K562 (cell line): ENCODE measurements around the gene VRK3. TPM values are rescaled to one million over a fixed set of nuclear protein-coding genes. Genes with fewer than 3 reads are reported as not detected.

Experiments
- CREB1 ChIP-seq, 2 experiments: sonication (generic) in 1 of 2; formaldehyde crosslinking in 1 of 2; IDR thresholded peaks; 2 replicates each; pipeline versions ENCODE4 v1.6.1 to v1.8.0; 2012 to 2022; ENCODE audit warnings: inconsistent platforms in 1 of 2, mild to moderate bottlenecking in 1 of 2, missing genetic modification reagents in 1 of 2, moderate library complexity in 1 of 2
- CREBBP ChIP-seq: IDR thresholded peaks from one replicate; pipeline ENCODE4 v1.6.1; 2012; ENCODE audit warnings: low read depth, mild to moderate bottlenecking, control low read depth, inconsistent platforms, low read length
- FOXM1 ChIP-seq, 2 experiments: fragments of 450-650 bp in 1 of 2; sonication (generic) in 1 of 2; formaldehyde crosslinking in 1 of 2; IDR thresholded peaks; 2 replicates each; pipeline versions ENCODE4 v1.6.1 to v1.9.0; 2017 to 2022; ENCODE audit warnings: low read depth in 2 of 2, mild to moderate bottlenecking in 2 of 2, missing genetic modification reagents in 1 of 2, moderate library complexity in 1 of 2
- HMGN3 ChIP-seq: IDR thresholded peaks from 2 replicates; pipeline ENCODE4 v1.6.1; 2011; ENCODE audit warnings: borderline replicate concordance, low read depth, mild to moderate bottlenecking, mixed read lengths, low read length; ENCODE audit not compliant: insufficient read length; ENCODE audit errors: extremely low read depth
- KDM4B ChIP-seq, 2 experiments: fragments of 450-650 bp in 1 of 2; sonication (generic) in 1 of 2; IDR thresholded peaks; 2 replicates each; pipeline ENCODE4 v1.6.1; 2016 to 2017; ENCODE audit warnings: borderline replicate concordance in 2 of 2, antibody characterized with exemption in 1 of 2, low read depth in 1 of 2, mild to moderate bottlenecking in 1 of 2
- KDM5B ChIP-seq: fragments of 200-600 bp; sonication (generic); IDR thresholded peaks from 2 replicates; pipeline ENCODE4 v1.6.1; 2012; ENCODE audit warnings: low read depth, mild to moderate bottlenecking, moderate library complexity, low read length, control low read depth, inconsistent platforms; ENCODE audit not compliant: insufficient replicate concordance
- KLF1 ChIP-seq: fragments of 450-650 bp; IDR thresholded peaks from 2 replicates; pipeline ENCODE4 v1.6.1; 2016; ENCODE audit warnings: missing genetic modification characterization, missing compliant biosample characterization
- NFIC ChIP-seq: fragments of 450-650 bp; IDR thresholded peaks from 2 replicates; pipeline ENCODE4 v1.6.1; 2017; ENCODE audit warnings: mild to moderate bottlenecking, inconsistent platforms
- RBM22 ChIP-seq: fragments of 200-400 bp; formaldehyde crosslinking; IDR thresholded peaks from 2 replicates; pipeline ENCODE4 v1.6.1; 2018; ENCODE audit warnings: low read length, low read depth; ENCODE audit not compliant: poor library complexity, severe bottlenecking
- YY1 ChIP-seq, 3 experiments: IDR thresholded peaks; 2 replicates each; pipeline ENCODE4 v1.6.1; 2011; ENCODE audit warnings: low read length in 2 of 3, mild to moderate bottlenecking in 2 of 3, moderate library complexity in 2 of 3, borderline replicate concordance in 1 of 3, control low read depth in 1 of 3, low read depth in 1 of 3; ENCODE audit not compliant: insufficient read depth in 3 of 3, insufficient replicate concordance in 2 of 3, control insufficient read depth in 1 of 3, insufficient read length in 1 of 3; ENCODE audit errors: extremely low read depth in 1 of 3
- ZNF384 ChIP-seq: IDR thresholded peaks from 2 replicates; pipeline ENCODE4 v1.6.1; 2012; ENCODE audit warnings: low read depth, low read length, improper control_type of control experiment
- ZNF57 ChIP-seq: fragments of 450-650 bp; formaldehyde crosslinking; IDR thresholded peaks from 2 replicates; pipeline ENCODE4 v1.4.0; 2020; ENCODE audit warnings: mild to moderate bottlenecking, moderate library complexity
- ZNF584 ChIP-seq: fragments of 200-800 bp; sonication (Bioruptor generic); IDR thresholded peaks from 2 replicates; pipeline ENCODE4 v1.6.1; 2016; ENCODE audit warnings: low read depth, mild to moderate bottlenecking, missing genetic modification characterization, missing compliant biosample characterization
- polyA plus RNA-seq, 8 experiments: library from polyadenylated mRNA; depleted of rRNA in 4 of 8; stranded (reverse) in 5 of 8; unstranded in 3 of 8; fragments of >200 nt; fragmentation: Nextera tagmentation in 2 of 8; fragmentation: Illumina TruSeq in 1 of 8; extraction: Ambion mirVana in 2 of 8; extraction: Trizol in 1 of 8; gene quantifications; 2 replicates each; pipeline versions ENCODE4 v1.2.1 to v1.2.3, GENCODE V29; 2011 to 2014; ENCODE audit warnings: inconsistent platforms in 1 of 8, missing spikeins in 1 of 8
- total RNA-seq, 7 experiments: library from RNA; depleted of rRNA in 6 of 7; stranded (reverse); fragments of >200 nt in 6 of 7; fragmentation: Illumina TruSeq in 2 of 7; extraction: Trizol in 2 of 7; gene quantifications; 2 replicates each; pipeline versions ENCODE4 v1.2.1 to v1.2.3, GENCODE V29; 2011 to 2021; ENCODE audit warnings: low replicate concordance in 1 of 7
- TF ChIP-seq, protein P1 (sequence below): sonication (generic); formaldehyde crosslinking; IDR thresholded peaks from 2 replicates; pipeline ENCODE4 v1.8.1; 2023; ENCODE audit warnings: mild to moderate bottlenecking, missing genetic modification reagents
- TF ChIP-seq, protein P2 (sequence below), 2 experiments: fragments of 450-650 bp; IDR thresholded peaks; 2 replicates each; pipeline ENCODE4 v1.6.1; 2016; ENCODE audit warnings: mild to moderate bottlenecking in 2 of 2, borderline replicate concordance in 1 of 2, low read depth in 1 of 2, moderate library complexity in 1 of 2

VRK3 gene
- total and polyA plus RNA-seq, 9 of the 15 experiments (the other 6 are each of a cell fraction or from before 2014, with no cell fraction given): 25.6 to 94.3 (median 42.9) TPM

GRCh38 chr19:50025022-50025793, at the start of gene VRK3 (continued):
- TF ChIP-seq CREB1 (IDR thresholded peaks at IDR 0.05) (peak; percentile 68), CREB1 (CRISPR knock-in tag; IDR thresholded peaks at IDR 0.05) (peak; percentile 91), ZNF384 (no peak), KDM5B (peak; percentile 78), NFIC (peak; percentile 80), KDM4B (IDR thresholded peaks at IDR 0.05; ENCODE audit: borderline replicate concordance in 2 of 2, low read depth in 1 of 2) (no peak), ZNF57 (CRISPR knock-in tag) (no peak), HMGN3 (peak; percentile 76), CREBBP (no peak), FOXM1 (IDR thresholded peaks at IDR 0.05; ENCODE audit: low read depth) (no peak), FOXM1 (CRISPR knock-in tag; IDR thresholded peaks at IDR 0.05; ENCODE audit: low read depth) (no peak), YY1 (IDR thresholded peaks at IDR 0.05; ENCODE audit: borderline replicate concordance in 1 of 3, control insufficient read depth in 1 of 3, extremely low read depth in 1 of 3, insufficient read depth in 3 of 3, insufficient read length in 1 of 3, insufficient replicate concordance in 2 of 3, low read depth in 1 of 3, low read length in 2 of 3) (peak in 2 of 3 experiments; percentile 27 to 45), ZNF584 (no peak), KLF1 (tag) (no peak), RBM22 (no peak)
- TF ChIP-seq, protein P1, sequence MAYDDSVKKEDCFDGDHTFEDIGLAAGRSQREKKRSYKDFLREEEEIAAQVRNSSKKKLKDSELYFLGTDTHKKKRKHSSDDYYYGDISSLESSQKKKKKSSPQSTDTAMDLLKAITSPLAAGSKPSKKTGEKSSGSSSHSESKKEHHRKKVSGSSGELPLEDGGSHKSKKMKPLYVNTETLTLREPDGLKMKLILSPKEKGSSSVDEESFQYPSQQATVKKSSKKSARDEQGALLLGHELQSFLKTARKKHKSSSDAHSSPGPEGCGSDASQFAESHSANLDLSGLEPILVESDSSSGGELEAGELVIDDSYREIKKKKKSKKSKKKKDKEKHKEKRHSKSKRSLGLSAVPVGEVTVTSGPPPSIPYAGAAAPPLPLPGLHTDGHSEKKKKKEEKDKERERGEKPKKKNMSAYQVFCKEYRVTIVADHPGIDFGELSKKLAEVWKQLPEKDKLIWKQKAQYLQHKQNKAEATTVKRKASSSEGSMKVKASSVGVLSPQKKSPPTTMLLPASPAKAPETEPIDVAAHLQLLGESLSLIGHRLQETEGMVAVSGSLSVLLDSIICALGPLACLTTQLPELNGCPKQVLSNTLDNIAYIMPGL: no peak
- TF ChIP-seq, protein P2, sequence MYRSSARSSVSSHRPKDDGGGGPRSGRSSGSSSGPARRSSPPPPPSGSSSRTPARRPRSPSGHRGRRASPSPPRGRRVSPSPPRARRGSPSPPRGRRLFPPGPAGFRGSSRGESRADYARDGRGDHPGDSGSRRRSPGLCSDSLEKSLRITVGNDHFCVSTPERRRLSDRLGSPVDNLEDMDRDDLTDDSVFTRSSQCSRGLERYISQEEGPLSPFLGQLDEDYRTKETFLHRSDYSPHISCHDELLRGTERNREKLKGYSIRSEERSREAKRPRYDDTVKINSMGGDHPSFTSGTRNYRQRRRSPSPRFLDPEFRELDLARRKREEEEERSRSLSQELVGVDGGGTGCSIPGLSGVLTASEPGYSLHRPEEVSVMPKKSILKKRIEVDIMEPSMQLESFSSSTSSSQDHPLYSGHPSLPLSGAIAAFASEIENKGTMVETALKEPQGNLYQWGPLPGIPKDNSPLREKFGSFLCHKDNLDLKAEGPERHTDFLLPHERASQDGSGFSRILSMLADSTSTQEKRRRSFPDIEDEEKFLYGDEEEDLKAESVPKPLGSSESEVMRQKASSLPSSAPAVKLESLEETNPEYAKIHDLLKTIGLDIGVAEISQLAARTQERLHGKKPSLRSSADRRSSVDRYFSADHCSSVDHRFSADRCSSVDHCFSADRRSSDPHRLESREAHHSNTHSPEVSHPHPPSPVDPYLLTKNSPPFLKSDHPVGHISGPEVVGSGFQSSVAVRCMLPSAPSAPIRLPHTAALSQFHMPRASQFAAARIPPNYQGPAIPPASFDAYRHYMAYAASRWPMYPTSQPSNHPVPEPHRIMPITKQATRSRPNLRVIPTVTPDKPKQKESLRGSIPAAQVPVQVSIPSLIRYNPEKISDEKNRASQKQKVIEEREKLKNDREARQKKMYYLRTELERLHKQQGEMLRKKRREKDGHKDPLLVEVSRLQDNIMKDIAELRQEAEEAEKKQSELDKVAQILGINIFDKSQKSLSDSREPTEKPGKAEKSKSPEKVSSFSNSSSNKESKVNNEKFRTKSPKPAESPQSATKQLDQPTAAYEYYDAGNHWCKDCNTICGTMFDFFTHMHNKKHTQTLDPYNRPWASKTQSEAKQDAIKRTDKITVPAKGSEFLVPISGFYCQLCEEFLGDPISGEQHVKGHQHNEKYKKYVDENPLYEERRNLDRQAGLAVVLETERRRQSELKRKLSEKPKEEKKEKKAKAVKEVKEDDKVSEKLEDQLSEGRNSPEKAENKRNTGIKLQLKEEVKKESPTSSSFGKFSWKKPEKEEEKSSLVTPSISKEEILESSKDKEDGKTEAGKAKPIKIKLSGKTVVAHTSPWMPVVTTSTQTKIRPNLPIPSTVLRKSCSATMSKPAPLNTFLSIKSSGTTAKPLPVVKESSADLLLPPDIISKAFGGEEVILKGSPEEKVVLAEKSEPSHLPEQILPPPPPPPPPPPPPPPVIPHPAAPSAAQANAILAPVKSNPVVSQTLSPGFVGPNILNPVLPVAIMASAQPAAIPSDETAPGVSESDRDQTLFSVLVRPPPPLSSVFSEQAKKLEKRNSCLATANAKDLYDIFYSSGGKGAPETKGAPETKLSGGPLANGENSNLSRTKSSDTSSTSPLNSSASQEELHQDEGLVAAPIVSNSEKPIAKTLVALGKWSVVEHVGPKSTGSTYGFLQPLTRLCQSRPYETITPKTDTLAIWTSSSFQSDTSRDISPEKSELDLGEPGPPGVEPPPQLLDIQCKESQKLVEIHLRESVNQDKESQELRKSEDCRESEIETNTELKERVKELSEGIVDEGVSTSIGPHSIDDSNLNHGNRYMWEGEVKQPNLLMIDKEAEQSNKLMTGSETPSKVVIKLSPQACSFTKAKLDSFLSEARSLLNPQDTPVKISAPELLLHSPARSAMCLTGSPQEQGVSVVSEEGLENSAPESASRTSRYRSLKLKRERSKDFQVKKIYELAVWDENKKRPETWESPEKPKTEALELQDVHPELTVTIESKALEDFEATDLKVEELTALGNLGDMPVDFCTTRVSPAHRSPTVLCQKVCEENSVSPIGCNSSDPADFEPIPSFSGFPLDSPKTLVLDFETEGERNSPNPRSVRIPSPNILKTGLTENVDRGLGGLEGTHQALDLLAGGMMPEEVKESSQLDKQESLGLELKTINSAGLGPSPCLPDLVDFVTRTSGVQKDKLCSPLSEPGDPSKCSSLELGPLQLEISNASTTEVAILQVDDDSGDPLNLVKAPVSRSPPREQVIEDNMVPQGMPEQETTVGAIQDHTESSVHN (IDR thresholded peaks at IDR 0.05; ENCODE audit: borderline replicate concordance in 1 of 2, low read depth in 1 of 2): no peak
